ENCODE measurements around the gene ORAI3.

The ORAI3 gene

GRCh38 chr16:30979170-30980022 lies 30.5 kb downstream of the ORAI3 start:
- POLR2A ChIA-PET = no interaction called here
- TF ChIP-seq CTCF (IDR thresholded peaks at IDR 0.05; ENCODE audit: insufficient read depth, low read length, missing control alignments) = no peak
- no peak overlapping the region for H3K4me3 ChIP-seq (ENCODE audit: low read depth, low read length)
- DNase-seq (ENCODE audit: low read depth, low spot score) = no peak
- CTCF ChIA-PET = no interaction called here

GRCh38 chr16:30980023-30980371 lies 31.1 kb downstream of the ORAI3 start:
- CTCF ChIA-PET = interaction anchor here (7.8 kb wide), 1 partner anchor 13 kb away, joined by 98 read pairs; no protein-coding TSS in a partner anchor
- no peak overlapping the region for H3K4me3 ChIP-seq (ENCODE audit: low read depth, low read length)
- no peak for DNase-seq (ENCODE audit: low read depth, low spot score)
- POLR2A ChIA-PET = no interaction called here
- no peak for TF ChIP-seq CTCF (IDR thresholded peaks at IDR 0.05; ENCODE audit: insufficient read depth, low read length, missing control alignments)

GRCh38 chr16:30980434-30980833 lies 31.6 kb downstream of the ORAI3 start:
- no peak for DNase-seq (ENCODE audit: low read depth, low spot score)
- no peak overlapping the region for H3K4me3 ChIP-seq (ENCODE audit: low read depth, low read length)
- no peak for TF ChIP-seq CTCF (IDR thresholded peaks at IDR 0.05; ENCODE audit: insufficient read depth, low read length, missing control alignments)
- CTCF ChIA-PET = interaction anchor here (1.3 to 7.8 kb wide), 2 partner anchors 13 to 888 kb away, joined by 3 to 98 read pairs; no protein-coding TSS in a partner anchor
- POLR2A ChIA-PET = no interaction called here

- CTCF ChIA-PET = interaction anchor here (1.3 to 7.8 kb wide), 4 partner anchors 14 to 887 kb away, joined by 3 to 141 read pairs (median 50); partner anchors contain the start of genes PRSS53 and VKORC1
- POLR2A ChIA-PET = no interaction called here
- no peak overlapping the region for H3K4me3 ChIP-seq (ENCODE audit: low read depth, low read length)
- TF ChIP-seq CTCF (IDR thresholded peaks at IDR 0.05; ENCODE audit: insufficient read depth, low read length, missing control alignments) = no peak
- DNase-seq (ENCODE audit: low read depth, low spot score) = no peak
Observed at GRCh38 chr16:30980959-30981358, 32.1 kb downstream of the ORAI3 start.

GRCh38 chr16:30982548-30983288 lies 33.9 kb downstream of the ORAI3 start:
- TF ChIP-seq CTCF (IDR thresholded peaks at IDR 0.05; ENCODE audit: insufficient read depth, low read length, missing control alignments) = no peak
- POLR2A ChIA-PET = no interaction called here
- H3K4me3 ChIP-seq (ENCODE audit: low read depth, low read length) = no peak overlapping the region
- CTCF ChIA-PET = interaction anchor here (0.7 to 7.8 kb wide), 14 partner anchors 7 to 886 kb away, joined by 3 to 141 read pairs (median 15); partner anchors contain the start of genes PRSS53, VKORC1, ZNF646 and ZNF668
- DNase-seq (ENCODE audit: low read depth, low spot score) = no peak
